Measurements from ENCODE around the gene BOLA2B. TPM values are rescaled to one million over a fixed set of nuclear protein-coding genes. Genes with fewer than 3 reads are reported as not detected.
"Not testable (repeated sequence)": the region's sequence is repeated elsewhere in the genome, so short reads cannot be mapped to it uniquely, and the experiment has no call there.

BOLA2B gene
- total RNA-seq: 211 and 237 TPM in 2 replicates
- 124 and 132 TPM in 2 replicates for polyA plus RNA-seq

- H3K4me3 ChIP-seq; H3K36me3 ChIP-seq (replicated peaks; ENCODE audit: insufficient read depth, low read depth); H2AFZ ChIP-seq; H4K20me1 ChIP-seq (ENCODE audit: insufficient read depth, poor library complexity, severe bottlenecking); H3K9me2 ChIP-seq (replicated peaks; ENCODE audit: insufficient read depth); H3K79me2 ChIP-seq; H3K4me1 ChIP-seq (ENCODE audit: insufficient read depth); H3K9me3 ChIP-seq (ENCODE audit: low read depth); H3K27me3 ChIP-seq; DNase-seq (ENCODE audit: low spot score); H3K27ac ChIP-seq: not testable (repeated sequence)
- H3K4me2 ChIP-seq: peak within 1 kb of the TSS; percentile 88
- WGBS (ENCODE audit: low lambda C conversion rate, missing lambda C conversion rate): no CpG with 5 or more reads among the region's 34 CpGs
These were observed at the start of gene BOLA2B, which contains the start of gene SLX1A for GRCh38 chr16:30193615-30194014. BOLA2B (minus strand) TSS chr16:30193666; CDS start chr16:30193595, 71 bp downstream. SLX1A (plus strand) TSS chr16:30193875; CDS start chr16:30194085, 210 bp downstream.

DNA sequence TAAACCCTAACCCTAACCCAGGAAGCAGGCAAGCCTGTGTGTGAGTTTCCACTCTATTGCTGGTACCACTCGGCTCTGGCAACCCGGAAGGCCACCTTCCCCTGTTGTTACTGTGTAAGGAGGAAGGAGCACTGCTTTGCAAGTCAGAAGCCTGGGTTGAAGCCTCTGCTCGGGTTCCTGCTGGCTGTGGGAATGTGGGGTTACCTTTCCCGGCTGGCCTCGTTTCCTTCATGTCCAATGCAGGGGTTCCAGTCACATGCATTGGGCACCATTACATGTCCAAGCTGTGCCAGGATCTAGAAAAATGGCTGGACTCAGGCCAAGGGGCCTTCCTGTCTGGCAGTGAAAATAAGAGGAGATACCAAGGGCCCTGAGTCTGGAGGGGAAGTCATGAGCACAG is 23.6 kb upstream of the BOLA2B start:
- H3K9me2 ChIP-seq (replicated peaks; ENCODE audit: insufficient read depth); H3K27ac ChIP-seq; H3K79me2 ChIP-seq; H3K4me3 ChIP-seq; H3K4me2 ChIP-seq; DNase-seq (ENCODE audit: low spot score); H2AFZ ChIP-seq; H3K27me3 ChIP-seq; H4K20me1 ChIP-seq (ENCODE audit: insufficient read depth, poor library complexity, severe bottlenecking); H3K9me3 ChIP-seq (ENCODE audit: low read depth); H3K36me3 ChIP-seq (replicated peaks; ENCODE audit: insufficient read depth, low read depth); H3K4me1 ChIP-seq (ENCODE audit: insufficient read depth): not testable (repeated sequence)
- WGBS (ENCODE audit: low lambda C conversion rate, missing lambda C conversion rate): 92% methylated on average over 5 of the region's 5 CpGs

GRCh38 chr16:30211414-30211813 is 17.9 kb upstream of the BOLA2B start:
- H3K9me3 ChIP-seq (ENCODE audit: low read depth); H3K36me3 ChIP-seq (replicated peaks; ENCODE audit: insufficient read depth, low read depth); H3K27ac ChIP-seq; DNase-seq (ENCODE audit: low spot score); H3K79me2 ChIP-seq; H3K27me3 ChIP-seq; H3K4me3 ChIP-seq; H3K4me1 ChIP-seq (ENCODE audit: insufficient read depth); H4K20me1 ChIP-seq (ENCODE audit: insufficient read depth, poor library complexity, severe bottlenecking); H3K9me2 ChIP-seq (replicated peaks; ENCODE audit: insufficient read depth); H3K4me2 ChIP-seq; H2AFZ ChIP-seq: not testable (repeated sequence)
- WGBS (ENCODE audit: low lambda C conversion rate, missing lambda C conversion rate): no CpG with 5 or more reads among the region's 4 CpGs

GRCh38 chr16:30209032-30209431 is 15.6 kb upstream of the BOLA2B start:
- not testable (repeated sequence) for H3K4me3 ChIP-seq; H3K9me3 ChIP-seq (ENCODE audit: low read depth); DNase-seq (ENCODE audit: low spot score); H3K9me2 ChIP-seq (replicated peaks; ENCODE audit: insufficient read depth); H3K36me3 ChIP-seq (replicated peaks; ENCODE audit: insufficient read depth, low read depth); H3K4me2 ChIP-seq; H3K27me3 ChIP-seq; H4K20me1 ChIP-seq (ENCODE audit: insufficient read depth, poor library complexity, severe bottlenecking); H3K27ac ChIP-seq; H3K79me2 ChIP-seq; H2AFZ ChIP-seq; H3K4me1 ChIP-seq (ENCODE audit: insufficient read depth)
- WGBS (ENCODE audit: low lambda C conversion rate, missing lambda C conversion rate): no CpG with 5 or more reads among the region's 6 CpGs

GRCh38 chr16:30207063-30207704 is 13.7 kb upstream of the BOLA2B start:
- H4K20me1 ChIP-seq (ENCODE audit: insufficient read depth, poor library complexity, severe bottlenecking); H3K9me2 ChIP-seq (replicated peaks; ENCODE audit: insufficient read depth); H3K4me2 ChIP-seq; H3K36me3 ChIP-seq (replicated peaks; ENCODE audit: insufficient read depth, low read depth); H3K9me3 ChIP-seq (ENCODE audit: low read depth); DNase-seq (ENCODE audit: low spot score); H3K27me3 ChIP-seq; H2AFZ ChIP-seq; H3K27ac ChIP-seq; H3K4me1 ChIP-seq (ENCODE audit: insufficient read depth); H3K79me2 ChIP-seq; H3K4me3 ChIP-seq: not testable (repeated sequence)
- WGBS (ENCODE audit: low lambda C conversion rate, missing lambda C conversion rate): 7% methylated on average over 2 of the region's 9 CpGs

DNA sequence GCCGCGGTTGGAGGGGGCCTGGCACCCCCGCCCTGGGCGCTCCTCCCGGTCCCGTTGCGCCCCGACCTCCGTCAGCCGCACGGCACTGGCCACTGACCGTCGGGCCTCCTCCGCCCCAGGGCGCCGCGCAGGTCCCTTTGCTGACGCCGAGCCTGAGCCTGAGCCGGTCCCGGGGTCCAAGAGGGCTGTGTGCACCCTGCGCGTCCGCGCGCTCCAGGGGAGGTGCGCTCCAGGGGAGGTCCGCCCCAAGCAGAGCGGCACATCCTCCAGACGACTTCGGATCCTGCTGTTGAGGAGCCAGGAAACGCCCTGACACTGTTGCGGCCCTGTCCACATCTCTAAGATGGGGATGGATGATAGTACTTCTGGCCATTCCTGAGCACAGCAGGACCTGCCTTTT is 12.8 kb upstream of the BOLA2B start:
- not testable (repeated sequence) for H3K9me2 ChIP-seq (replicated peaks; ENCODE audit: insufficient read depth); H4K20me1 ChIP-seq (ENCODE audit: insufficient read depth, poor library complexity, severe bottlenecking); DNase-seq (ENCODE audit: low spot score); H3K27ac ChIP-seq; H3K4me3 ChIP-seq; H3K79me2 ChIP-seq; H3K4me1 ChIP-seq (ENCODE audit: insufficient read depth); H3K27me3 ChIP-seq; H3K36me3 ChIP-seq (replicated peaks; ENCODE audit: insufficient read depth, low read depth); H2AFZ ChIP-seq; H3K9me3 ChIP-seq (ENCODE audit: low read depth)
- peak overlapping the region; percentile 88 for H3K4me2 ChIP-seq
- no CpG with 5 or more reads among the region's 33 CpGs for whole genome bisulfite sequencing (ENCODE audit: low lambda C conversion rate, missing lambda C conversion rate)

GRCh38 chr16:30205541-30206236 is 12.2 kb upstream of the BOLA2B start:
- H3K27me3 ChIP-seq; DNase-seq (ENCODE audit: low spot score); H4K20me1 ChIP-seq (ENCODE audit: insufficient read depth, poor library complexity, severe bottlenecking); H2AFZ ChIP-seq; H3K36me3 ChIP-seq (replicated peaks; ENCODE audit: insufficient read depth, low read depth); H3K4me1 ChIP-seq (ENCODE audit: insufficient read depth); H3K4me3 ChIP-seq; H3K9me2 ChIP-seq (replicated peaks; ENCODE audit: insufficient read depth); H3K27ac ChIP-seq; H3K79me2 ChIP-seq; H3K9me3 ChIP-seq (ENCODE audit: low read depth): not testable (repeated sequence)
- WGBS (ENCODE audit: low lambda C conversion rate, missing lambda C conversion rate): 4% methylated on average over 19 of the region's 52 CpGs
- H3K4me2 ChIP-seq: peak overlapping the region; percentile 88

DNA sequence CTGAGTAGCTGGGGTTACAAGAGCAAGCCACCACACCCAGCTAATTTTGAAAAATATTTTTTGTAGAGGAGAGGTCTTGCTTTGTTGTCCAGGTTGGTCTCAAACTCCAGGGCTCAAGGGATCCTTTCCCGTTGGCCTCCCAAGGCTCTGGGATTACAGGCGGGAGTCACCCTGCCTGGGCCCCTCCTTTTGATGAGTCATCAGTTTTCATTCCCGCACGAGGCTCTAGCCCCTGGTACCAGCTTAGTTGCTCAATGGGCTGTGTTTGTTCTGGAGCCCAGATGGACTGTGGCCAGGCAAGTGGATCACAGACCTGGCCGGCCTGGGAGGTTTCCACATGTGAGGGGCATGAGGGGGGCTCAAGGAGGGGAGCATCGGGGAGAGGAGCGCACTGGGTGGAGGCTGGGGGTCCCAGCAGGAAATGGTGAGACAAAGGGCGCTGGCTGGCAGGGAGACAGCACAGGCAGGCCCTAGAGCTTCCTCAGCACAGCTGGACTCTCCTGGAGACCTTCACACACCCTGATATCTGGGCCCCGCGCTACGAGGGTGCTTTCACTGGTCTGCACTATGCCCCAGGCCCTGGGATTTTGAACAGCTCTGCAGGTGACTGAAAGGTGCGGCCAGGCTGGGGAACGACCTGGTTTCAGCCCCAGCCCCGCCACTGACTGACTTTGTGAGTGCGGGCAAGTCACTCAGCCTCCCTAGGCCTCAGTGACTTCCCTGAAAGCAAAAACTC is 6.3 kb upstream of the BOLA2B start:
- DNase-seq (ENCODE audit: low spot score); H3K9me3 ChIP-seq (ENCODE audit: low read depth); H3K9me2 ChIP-seq (replicated peaks; ENCODE audit: insufficient read depth); H4K20me1 ChIP-seq (ENCODE audit: insufficient read depth, poor library complexity, severe bottlenecking); H2AFZ ChIP-seq; H3K79me2 ChIP-seq; H3K4me1 ChIP-seq (ENCODE audit: insufficient read depth); H3K4me2 ChIP-seq; H3K36me3 ChIP-seq (replicated peaks; ENCODE audit: insufficient read depth, low read depth); H3K27me3 ChIP-seq; H3K4me3 ChIP-seq; H3K27ac ChIP-seq: not testable (repeated sequence)
- WGBS (ENCODE audit: low lambda C conversion rate, missing lambda C conversion rate): no CpG with 5 or more reads among the region's 15 CpGs

Measured in hepatocyte (in vitro differentiated cells).